ENCODE data around the gene CCNDBP1. TPM values are rescaled to one million over a fixed set of nuclear protein-coding genes. Genes with fewer than 3 reads are reported as not detected.
"Not testable (repeated sequence)": the region's sequence is repeated elsewhere in the genome, so short reads cannot be mapped to it uniquely, and the experiment has no call there.

Gene CCNDBP1
- total and polyA plus RNA-seq, 7 donors = 34.9 to 79.2 (median 41.1) TPM

DNA sequence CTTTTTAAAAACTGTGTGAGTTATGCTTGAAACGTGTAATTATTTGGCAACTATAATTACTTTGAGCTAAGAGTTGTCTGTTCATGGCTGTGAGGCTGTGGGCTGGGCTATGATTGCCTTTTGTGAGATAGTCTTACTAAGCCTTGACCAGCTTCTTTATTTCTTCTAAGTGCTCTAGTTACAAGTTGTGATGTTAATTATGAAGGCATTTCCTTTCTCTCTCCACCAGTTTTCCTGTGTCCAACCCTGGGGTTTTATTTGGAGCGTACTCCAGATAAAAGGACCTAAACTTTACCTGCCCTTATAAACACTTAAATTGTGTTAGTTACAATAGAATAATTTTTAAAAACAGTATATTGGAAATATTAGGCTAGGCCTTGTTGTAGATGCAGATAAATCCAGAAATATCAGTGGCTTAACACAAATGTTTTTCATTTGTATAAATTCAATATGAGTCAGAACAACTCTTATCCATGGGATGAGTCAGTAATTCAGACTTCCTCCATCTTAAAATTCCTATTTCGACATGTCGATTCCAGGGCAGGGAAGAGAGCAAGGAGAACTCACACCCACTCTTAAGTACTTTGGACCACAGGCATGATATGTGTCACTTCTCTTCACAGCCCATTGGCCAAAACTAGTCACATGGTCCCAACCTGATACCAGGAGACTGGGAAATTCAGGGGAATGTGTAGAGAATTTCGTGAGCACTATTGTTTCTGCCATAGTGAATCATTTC lies 34.8 kb upstream of the CCNDBP1 start:
- TF ChIP-seq, protein P1, sequence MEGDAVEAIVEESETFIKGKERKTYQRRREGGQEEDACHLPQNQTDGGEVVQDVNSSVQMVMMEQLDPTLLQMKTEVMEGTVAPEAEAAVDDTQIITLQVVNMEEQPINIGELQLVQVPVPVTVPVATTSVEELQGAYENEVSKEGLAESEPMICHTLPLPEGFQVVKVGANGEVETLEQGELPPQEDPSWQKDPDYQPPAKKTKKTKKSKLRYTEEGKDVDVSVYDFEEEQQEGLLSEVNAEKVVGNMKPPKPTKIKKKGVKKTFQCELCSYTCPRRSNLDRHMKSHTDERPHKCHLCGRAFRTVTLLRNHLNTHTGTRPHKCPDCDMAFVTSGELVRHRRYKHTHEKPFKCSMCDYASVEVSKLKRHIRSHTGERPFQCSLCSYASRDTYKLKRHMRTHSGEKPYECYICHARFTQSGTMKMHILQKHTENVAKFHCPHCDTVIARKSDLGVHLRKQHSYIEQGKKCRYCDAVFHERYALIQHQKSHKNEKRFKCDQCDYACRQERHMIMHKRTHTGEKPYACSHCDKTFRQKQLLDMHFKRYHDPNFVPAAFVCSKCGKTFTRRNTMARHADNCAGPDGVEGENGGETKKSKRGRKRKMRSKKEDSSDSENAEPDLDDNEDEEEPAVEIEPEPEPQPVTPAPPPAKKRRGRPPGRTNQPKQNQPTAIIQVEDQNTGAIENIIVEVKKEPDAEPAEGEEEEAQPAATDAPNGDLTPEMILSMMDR (IDR thresholded peaks at IDR 0.05) = no peak
- Histone ChIP-seq H3K4me1 (no peaks in the 10 kb centered on the region), H3K4me3 (no peak overlapping the region), H3K27me3 (ENCODE audit: insufficient read depth in 3 of 3, low read length in 2 of 3) (no peaks in the 10 kb centered on the region), H3K27ac (no peak overlapping the region), H3K36me3 (ENCODE audit: insufficient read depth in 1 of 2, low read depth in 1 of 2) (peaks cover 2 to 97% of the 10 kb centered on the region in 2 donors), H3K9me3 (no peaks in the 10 kb centered on the region)
- DNase-seq (no peak), ATAC-seq (peak in 1 of 4 donors; percentile 35)
- intact Hi-C loops (cut with DNase I) = no loop called here
- 91 to 92% (median 91%) methylated on average over 5 of the region's 5 CpGs for WGBS, 3 donors

DNA sequence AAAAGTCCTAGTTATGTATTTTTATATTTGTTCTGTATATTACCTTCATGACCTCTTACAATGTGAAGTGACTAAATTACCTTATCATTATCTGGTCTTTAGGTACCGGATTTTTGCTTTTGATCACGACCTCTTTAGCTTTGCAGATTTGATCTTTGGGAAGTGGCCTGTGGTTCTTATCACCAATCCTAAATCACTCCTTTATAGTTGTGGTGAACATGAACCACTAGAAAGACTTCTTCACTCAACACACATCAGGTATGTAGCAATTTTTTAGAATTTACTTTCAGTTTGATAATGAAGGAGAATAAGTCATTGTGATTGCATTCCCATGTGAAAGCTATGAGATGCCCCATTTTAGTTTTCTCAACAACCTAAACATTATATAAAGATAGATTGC lies 33.5 kb upstream of the CCNDBP1 start:
- Histone ChIP-seq H3K36me3 (ENCODE audit: insufficient read depth in 1 of 2, low read depth in 1 of 2) (peaks cover 2 to 99% of the 10 kb centered on the region in 2 donors), H3K4me1 (no peaks in the 10 kb centered on the region), H3K27me3 (ENCODE audit: insufficient read depth in 3 of 3, low read length in 2 of 3) (no peaks in the 10 kb centered on the region), H3K9me3 (no peaks in the 10 kb centered on the region), H3K4me3 (no peak overlapping the region), H3K27ac (no peak overlapping the region)
- DNase-seq (no peak), ATAC-seq (no peak)
- TF ChIP-seq, protein P1 (IDR thresholded peaks at IDR 0.05) = no peak
- intact Hi-C loops (cut with DNase I) = no loop called here
- 92 to 99% (median 97%) methylated on average over 2 of the region's 2 CpGs for WGBS, 3 donors

DNA sequence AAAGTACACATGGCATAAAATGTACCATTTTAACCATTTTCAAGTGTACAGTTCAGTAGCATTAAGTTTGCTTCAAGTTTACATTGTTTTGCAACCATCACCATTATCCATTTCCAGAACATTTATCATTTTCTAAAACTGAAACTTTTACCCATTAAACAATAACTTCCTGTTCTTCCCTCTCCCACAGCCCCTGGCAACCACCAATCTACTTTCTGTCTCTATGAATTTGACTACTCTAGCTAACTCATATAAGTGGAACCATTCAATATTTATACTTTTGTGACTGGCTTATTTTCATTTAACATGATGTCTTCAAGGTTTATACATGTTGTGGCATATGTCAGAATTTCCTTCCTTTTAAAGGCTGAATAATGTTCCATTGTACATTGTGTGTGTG lies 31.9 kb upstream of the CCNDBP1 start:
- TF ChIP-seq, protein P1 (IDR thresholded peaks at IDR 0.05) = no peak
- no peak overlapping the region for H3K4me3 ChIP-seq
- DNase-seq = no peak
- ATAC-seq = no peak
- H3K27ac ChIP-seq = no peak overlapping the region
- H3K27me3 ChIP-seq (ENCODE audit: insufficient read depth in 3 of 3, low read length in 2 of 3) = no peaks in the 10 kb centered on the region
- H3K9me3 ChIP-seq = no peaks in the 10 kb centered on the region
- intact Hi-C loops (cut with DNase I) = no loop called here
- H3K36me3 ChIP-seq (ENCODE audit: insufficient read depth in 1 of 2, low read depth in 1 of 2) = peaks cover 2 to 99% of the 10 kb centered on the region in 2 donors
- no peaks in the 10 kb centered on the region for H3K4me1 ChIP-seq

DNA sequence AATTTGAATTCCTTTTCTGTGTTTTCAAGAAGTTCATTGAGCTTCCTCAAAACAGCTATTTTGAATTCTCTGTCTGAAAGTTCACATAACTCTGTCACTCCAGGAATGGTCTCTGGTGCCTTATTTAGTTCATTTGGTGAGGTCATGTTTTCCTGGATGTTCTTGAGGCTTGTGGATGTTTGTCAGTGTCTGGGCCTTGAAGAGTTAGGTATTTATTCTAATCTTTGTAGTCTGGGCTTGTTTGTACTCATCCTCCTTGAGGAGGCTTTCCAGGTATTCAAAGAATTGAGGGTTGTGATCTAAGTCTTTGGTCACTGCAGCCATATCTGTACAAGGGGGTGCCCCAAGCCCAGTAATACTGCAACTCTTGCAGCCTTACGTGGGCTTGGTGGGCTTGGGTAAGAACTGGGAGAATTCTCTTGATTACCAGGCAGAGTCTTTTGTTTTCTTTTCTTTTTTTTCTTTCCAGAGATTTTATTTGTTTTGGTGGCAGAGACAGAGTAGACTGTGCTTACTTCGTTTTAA lies 19.3 kb upstream of the CCNDBP1 start:
- intact Hi-C loops (cut with DNase I) = no loop called here
- no peak for ATAC-seq

DNA sequence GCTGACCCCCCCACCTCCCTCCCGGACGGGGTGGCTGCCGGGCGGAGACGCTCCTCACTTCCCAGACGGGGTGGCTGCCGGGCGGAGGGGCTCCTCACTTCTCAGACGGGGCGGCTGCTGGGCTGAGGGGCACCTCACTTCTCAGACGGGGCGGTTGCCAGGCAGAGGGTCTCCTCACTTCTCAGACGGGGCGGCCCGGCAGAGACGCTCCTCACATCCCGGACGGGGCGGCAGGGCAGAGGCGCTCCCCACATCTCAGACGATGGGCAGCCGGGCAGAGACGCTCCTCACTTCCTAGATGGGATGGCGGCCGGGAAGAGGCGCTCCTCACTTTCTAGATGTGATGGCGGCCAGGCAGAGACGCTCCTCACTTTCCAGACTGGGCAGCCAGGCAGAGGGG lies 17.9 kb upstream of the CCNDBP1 start:
- H3K36me3 ChIP-seq (ENCODE audit: insufficient read depth in 1 of 2, low read depth in 1 of 2) = peaks cover 0 to 49% of the 10 kb centered on the region in 2 donors
- H3K27ac ChIP-seq; H3K4me1 ChIP-seq; ATAC-seq; H3K4me3 ChIP-seq; H3K9me3 ChIP-seq; DNase-seq; H3K27me3 ChIP-seq (ENCODE audit: insufficient read depth in 3 of 3, low read length in 2 of 3); intact Hi-C loops (cut with DNase I): not testable (repeated sequence)
- WGBS, 3 donors = 97 to 99% (median 97%) methylated on average over 9 to 27 of the region's 28 CpGs

More for the DNA sequence above, 19.3 kb upstream of the CCNDBP1 start:
- Histone ChIP-seq H3K9me3 (no peaks in the 10 kb centered on the region), H3K36me3 (ENCODE audit: insufficient read depth in 1 of 2, low read depth in 1 of 2) (peaks cover 0 to 53% of the 10 kb centered on the region in 2 donors), H3K27ac (no peak overlapping the region), H3K27me3 (ENCODE audit: insufficient read depth in 3 of 3, low read length in 2 of 3) (no peaks in the 10 kb centered on the region), H3K4me3 (no peak overlapping the region), H3K4me1 (no peaks in the 10 kb centered on the region)
- TF ChIP-seq, protein P1 (IDR thresholded peaks at IDR 0.05) = no peak
- WGBS, 3 donors = 95 to 98% (median 98%) methylated on average over 2 of the region's 2 CpGs
- no peak for DNase-seq

Data from psoas muscle (tissue), 8 donors.